ENCODE measurements around the gene EIF4G3. TPM values are rescaled to one million over a fixed set of nuclear protein-coding genes. Genes with fewer than 3 reads are reported as not detected.

The EIF4G3 gene
- total and polyA plus RNA-seq, 2 donors (not counting 1 experiment from before 2014, with no cell fraction given) = 33.6 to 76.0 TPM

DNA sequence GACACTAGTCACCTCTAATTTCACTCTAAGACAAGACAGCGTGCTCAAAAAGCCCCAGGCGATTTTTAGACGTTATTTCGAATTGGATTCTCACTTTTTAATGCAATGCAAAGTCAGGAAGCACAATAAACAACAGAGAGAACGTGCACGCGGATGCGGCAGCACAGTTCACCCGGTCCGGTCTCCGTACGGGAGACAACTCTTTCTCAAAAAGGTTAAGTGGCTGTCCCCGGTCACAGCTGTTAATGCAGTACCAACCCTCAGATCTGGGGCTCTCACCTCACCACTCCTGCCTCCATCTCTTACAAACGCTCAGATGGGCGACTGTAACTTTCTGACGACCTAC lies 390.8 kb downstream of the EIF4G3 start:
- ChIA-PET POLR2A (interaction anchor here (1.0 to 1.5 kb wide), 3 partner anchors 55 to 409 kb away, joined by 3 to 4 read pairs (median 4); partner anchors contain the start of gene MUL1), CTCF (interaction anchor here (1.0 to 1.4 kb wide), 3 partner anchors 15 to 409 kb away, joined by 3 to 6 read pairs (median 4); no protein-coding TSS in a partner anchor)
- H3K27me3 ChIP-seq (replicated peaks in 1 of 4; ENCODE audit: control extremely low read depth in 1 of 4, control insufficient read depth in 3 of 4, insufficient read depth in 4 of 4, low read length in 3 of 4) = no peaks in the 10 kb centered on the region
- no peaks in the 10 kb centered on the region for H3K9me3 Mint-ChIP-seq (ENCODE audit: insufficient read depth)
- peak overlapping the region; percentile 98 for H3K27ac Mint-ChIP-seq
- H3K4me3 ChIP-seq (ENCODE audit: control extremely low read depth in 1 of 5, extremely low read depth in 1 of 5, insufficient read depth in 1 of 5, low read depth in 2 of 5, low read length in 4 of 5) = peak overlapping the region; percentile 78 to 92 (median 82)
- peaks cover 19 to 33% of the 10 kb centered on the region in 2 donors for H3K4me1 ChIP-seq (ENCODE audit: control insufficient read depth in 2 of 2, insufficient read depth in 2 of 2, low read length in 2 of 2)
- H3K4me1 Mint-ChIP-seq = peaks cover 43% of the 10 kb centered on the region
- peaks cover 49% of the 10 kb centered on the region for H3K79me2 ChIP-seq (ENCODE audit: control insufficient read depth, insufficient read depth, low read length)
- H3K9me3 ChIP-seq (ENCODE audit: control extremely low read depth in 1 of 3, control insufficient read depth in 2 of 3, insufficient read depth in 1 of 3, low read length in 2 of 3) = no peaks in the 10 kb centered on the region
- H3K4me3 Mint-ChIP-seq = peak overlapping the region; percentile 99
- H3K9ac ChIP-seq (ENCODE audit: low read length) = peak overlapping the region; percentile 96
- H4K20me1 ChIP-seq (ENCODE audit: control insufficient read depth, insufficient read depth, low read length, poor library complexity, severe bottlenecking) = peaks cover 53% of the 10 kb centered on the region
- H3K36me3 ChIP-seq (replicated peaks in 1 of 2; ENCODE audit: control extremely low read depth in 1 of 2, control insufficient read depth in 1 of 2, extremely low read depth in 1 of 2, insufficient read depth in 2 of 2, low read length in 1 of 2) = no peaks in the 10 kb centered on the region
- TF ChIP-seq EZH2 (IDR thresholded peaks at IDR 0.05; ENCODE audit: borderline replicate concordance, insufficient read depth, low read depth, low read length, poor library complexity, severe bottlenecking) = no peak
- TF ChIP-seq, protein P1, sequence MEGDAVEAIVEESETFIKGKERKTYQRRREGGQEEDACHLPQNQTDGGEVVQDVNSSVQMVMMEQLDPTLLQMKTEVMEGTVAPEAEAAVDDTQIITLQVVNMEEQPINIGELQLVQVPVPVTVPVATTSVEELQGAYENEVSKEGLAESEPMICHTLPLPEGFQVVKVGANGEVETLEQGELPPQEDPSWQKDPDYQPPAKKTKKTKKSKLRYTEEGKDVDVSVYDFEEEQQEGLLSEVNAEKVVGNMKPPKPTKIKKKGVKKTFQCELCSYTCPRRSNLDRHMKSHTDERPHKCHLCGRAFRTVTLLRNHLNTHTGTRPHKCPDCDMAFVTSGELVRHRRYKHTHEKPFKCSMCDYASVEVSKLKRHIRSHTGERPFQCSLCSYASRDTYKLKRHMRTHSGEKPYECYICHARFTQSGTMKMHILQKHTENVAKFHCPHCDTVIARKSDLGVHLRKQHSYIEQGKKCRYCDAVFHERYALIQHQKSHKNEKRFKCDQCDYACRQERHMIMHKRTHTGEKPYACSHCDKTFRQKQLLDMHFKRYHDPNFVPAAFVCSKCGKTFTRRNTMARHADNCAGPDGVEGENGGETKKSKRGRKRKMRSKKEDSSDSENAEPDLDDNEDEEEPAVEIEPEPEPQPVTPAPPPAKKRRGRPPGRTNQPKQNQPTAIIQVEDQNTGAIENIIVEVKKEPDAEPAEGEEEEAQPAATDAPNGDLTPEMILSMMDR (IDR thresholded peaks at IDR 0.05) = no peak
- DNase-seq (no peak), ATAC-seq (ENCODE audit: low read depth) (peak; percentile 0)
- H3K27me3 Mint-ChIP-seq = no peaks in the 10 kb centered on the region
- intact Hi-C loops (cut with micrococcal nuclease) = loop anchor here (1.0 to 10.0 kb wide), 6 partner anchors 53 to 1241 kb away; partner anchors contain the start of genes ECE1, OTUD3, SH2D5 and USP48
- H3K4me2 ChIP-seq (replicated peaks; ENCODE audit: low read depth, low read length, poor library complexity, severe bottlenecking) = peak overlapping the region; percentile 96
- 0% methylated on average over 16 of the region's 16 CpGs for WGBS (ENCODE audit: insufficient coverage)
- peak overlapping the region; percentile 67 to 91 for H3K27ac ChIP-seq (ENCODE audit: low read length in 2 of 2)
- peak overlapping the region; percentile 95 for H2AFZ ChIP-seq (ENCODE audit: insufficient read depth, low read depth, low read length, poor library complexity, severe bottlenecking)

DNA sequence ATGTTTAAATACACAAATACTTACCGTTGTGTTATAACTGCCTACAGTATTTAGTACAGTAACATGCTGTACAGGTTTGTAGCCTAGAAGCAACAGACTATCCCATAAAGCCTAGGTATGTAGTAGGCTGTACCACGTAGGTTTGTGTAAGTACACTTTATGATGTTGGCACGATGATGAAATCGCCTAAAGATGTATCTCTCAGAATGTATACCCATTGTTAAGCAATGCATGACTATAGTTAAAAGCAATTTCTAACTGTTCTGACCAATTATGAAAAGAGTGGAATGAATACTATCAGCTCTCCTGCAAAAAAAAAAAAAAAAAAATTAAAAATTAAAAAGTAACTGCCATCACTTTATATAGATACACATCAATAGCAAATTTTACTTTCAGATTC lies 401.0 kb downstream of the EIF4G3 start:
- Histone ChIP-seq H3K4me1 (ENCODE audit: control insufficient read depth in 2 of 2, insufficient read depth in 2 of 2, low read length in 2 of 2) (no peaks in the 10 kb centered on the region), H3K27me3 (replicated peaks in 1 of 4; ENCODE audit: control extremely low read depth in 1 of 4, control insufficient read depth in 3 of 4, insufficient read depth in 4 of 4, low read length in 3 of 4) (no peaks in the 10 kb centered on the region), H3K36me3 (replicated peaks in 1 of 2; ENCODE audit: control extremely low read depth in 1 of 2, control insufficient read depth in 1 of 2, extremely low read depth in 1 of 2, insufficient read depth in 2 of 2, low read length in 1 of 2) (peaks cover 13 to 63% of the 10 kb centered on the region in 2 experiments), H3K9ac (ENCODE audit: low read length) (no peak overlapping the region), H4K20me1 (ENCODE audit: control insufficient read depth, insufficient read depth, low read length, poor library complexity, severe bottlenecking) (peaks cover 41% of the 10 kb centered on the region), H3K4me3 (ENCODE audit: control extremely low read depth in 1 of 5, extremely low read depth in 1 of 5, insufficient read depth in 1 of 5, low read depth in 2 of 5, low read length in 4 of 5) (no peak overlapping the region), H3K4me2 (replicated peaks; ENCODE audit: low read depth, low read length, poor library complexity, severe bottlenecking) (no peak overlapping the region), H3K27ac (ENCODE audit: low read length in 2 of 2) (no peak overlapping the region), H3K9me3 (ENCODE audit: control extremely low read depth in 1 of 3, control insufficient read depth in 2 of 3, insufficient read depth in 1 of 3, low read length in 2 of 3) (no peaks in the 10 kb centered on the region), H3K79me2 (ENCODE audit: control insufficient read depth, insufficient read depth, low read length) (peaks cover 51% of the 10 kb centered on the region), H2AFZ (ENCODE audit: insufficient read depth, low read depth, low read length, poor library complexity, severe bottlenecking) (no peak overlapping the region)
- no peak for ATAC-seq (ENCODE audit: low read depth)
- POLR2A ChIA-PET = no interaction called here
- intact Hi-C loops (cut with micrococcal nuclease) = no loop called here
- Mint-ChIP-seq H3K27me3 (no peaks in the 10 kb centered on the region), H3K4me1 (peaks cover 4% of the 10 kb centered on the region), H3K4me3 (no peak overlapping the region), H3K9me3 (ENCODE audit: insufficient read depth) (no peaks in the 10 kb centered on the region), H3K27ac (no peak overlapping the region)
- no peak for DNase-seq
- CTCF ChIA-PET = interaction anchor here (0.6 kb wide), 1 partner anchor 49 kb away, joined by 5 read pairs; no protein-coding TSS in a partner anchor
- no CpG with 5 or more reads among the region's 4 CpGs for WGBS (ENCODE audit: insufficient coverage)
- TF ChIP-seq, protein P1 (IDR thresholded peaks at IDR 0.05) = no peak
- no peak for TF ChIP-seq EZH2 (IDR thresholded peaks at IDR 0.05; ENCODE audit: borderline replicate concordance, insufficient read depth, low read depth, low read length, poor library complexity, severe bottlenecking)
